Loucy (cell line): ENCODE measurements around the gene APCDD1.

Source experiments
- H2AFZ ChIP-seq: fragments of 200-600 bp; sonication (generic); 2 replicates; pipeline ENCODE4 v1.6.0; 2016; ENCODE audit warnings: antibody characterized with exemption, mild to moderate bottlenecking, low read length, moderate library complexity
- H3F3A ChIP-seq: fragments of 200-600 bp; 2 replicates; pipeline ENCODE4 v1.6.0; 2016; ENCODE audit warnings: antibody characterized with exemption, low read depth, mild to moderate bottlenecking
- H3K27me3 ChIP-seq: fragments of 200-600 bp; sonication (generic); 2 replicates; pipeline ENCODE4 v1.6.1; 2014; ENCODE audit warnings: low read length, mild to moderate bottlenecking; ENCODE audit not compliant: insufficient read depth, poor library complexity, severe bottlenecking
- H3K36me3 ChIP-seq: fragments of 200-600 bp; sonication (generic); 2 replicates; pipeline ENCODE4 v1.6.1; 2016; ENCODE audit warnings: low read length; ENCODE audit not compliant: insufficient read depth
- H3K4me1 ChIP-seq: fragments of 200-600 bp; sonication (generic); 2 replicates; pipeline ENCODE4 v1.5.1; 2014; ENCODE audit warnings: low read length, mild to moderate bottlenecking; ENCODE audit not compliant: insufficient read depth, poor library complexity, severe bottlenecking
- H3K4me2 ChIP-seq: fragments of 200-600 bp; sonication (generic); 2 replicates; pipeline ENCODE4 v1.6.0; 2014; ENCODE audit warnings: antibody characterized with exemption, low read length, low read depth, mild to moderate bottlenecking; ENCODE audit not compliant: poor library complexity, severe bottlenecking
- H3K4me3 ChIP-seq: fragments of 200-600 bp; sonication (generic); 2 replicates; pipeline ENCODE4 v1.5.1; 2014; ENCODE audit warnings: low read length, mild to moderate bottlenecking, mixed read lengths; ENCODE audit not compliant: poor library complexity, severe bottlenecking
- H3K79me2 ChIP-seq: fragments of 200-600 bp; sonication (generic); 2 replicates; pipeline ENCODE4 v1.6.1; 2014; ENCODE audit warnings: low read length; ENCODE audit not compliant: insufficient read depth
- H3K9ac ChIP-seq: fragments of 200-600 bp; sonication (generic); 2 replicates; pipeline ENCODE4 v1.6.0; 2014; ENCODE audit warnings: mild to moderate bottlenecking, low read depth, low read length, moderate library complexity; ENCODE audit not compliant: poor library complexity, severe bottlenecking
- H3K9me2 ChIP-seq: fragments of 200-600 bp; sonication (generic); replicated peaks from 2 replicates; pipeline ENCODE4 v1.6.1; 2016; ENCODE audit warnings: low read depth, low read length, mixed read lengths
- H3K9me3 ChIP-seq: fragments of 200-600 bp; sonication (generic); 2 replicates; pipeline ENCODE4 v1.6.1; 2014; ENCODE audit warnings: mild to moderate bottlenecking, antibody characterized with exemption, low read length, low read depth; ENCODE audit not compliant: insufficient read depth
- H4K20me1 ChIP-seq: fragments of 200-600 bp; sonication (generic); 2 replicates; pipeline ENCODE4 v1.6.0; 2014; ENCODE audit warnings: antibody characterized with exemption, low read length, mild to moderate bottlenecking; ENCODE audit not compliant: insufficient read depth, poor library complexity, severe bottlenecking
- CTCF ChIP-seq: fragments of 200-600 bp; sonication (generic); conservative IDR thresholded peaks from 2 replicates; pipeline ENCODE4 v1.5.1; 2014; ENCODE audit warnings: mild to moderate bottlenecking, antibody characterized with exemption, low read length
- EZH2phosphoT487 ChIP-seq: fragments of 200-600 bp; IDR thresholded peaks from 2 replicates; pipeline ENCODE4 v1.6.1; 2018; ENCODE audit warnings: antibody characterized with exemption, mild to moderate bottlenecking, moderate library complexity, borderline replicate concordance

The APCDD1 gene

DNA sequence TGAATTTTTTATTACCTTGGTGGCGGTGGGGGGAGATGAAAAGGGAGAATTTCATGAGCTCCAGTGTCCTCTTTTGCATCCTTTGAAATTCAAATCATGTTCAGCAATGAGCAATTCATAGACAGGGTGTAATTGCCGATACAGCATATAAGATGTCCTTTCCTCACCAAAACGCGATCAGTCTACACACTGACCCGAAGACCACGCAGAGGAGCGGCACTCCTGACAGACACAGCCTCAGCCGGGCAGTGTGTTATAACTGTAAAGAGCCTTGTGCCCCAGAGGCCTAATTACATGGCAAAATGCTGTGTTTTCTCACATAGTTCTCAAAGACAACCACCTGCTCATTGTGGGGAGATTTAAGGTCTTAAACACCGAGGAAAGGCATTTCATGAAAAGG lies 38.4 kb upstream of the APCDD1 start:
- Histone ChIP-seq H3K9ac (no peak overlapping the region), H3K4me1 (no peaks in the 10 kb centered on the region), H3F3A (no peaks in the 10 kb centered on the region), H3K4me3 (no peak overlapping the region), H3K27me3 (no peaks in the 10 kb centered on the region), H4K20me1 (no peaks in the 10 kb centered on the region), H2AFZ (no peak overlapping the region), H3K4me2 (no peak overlapping the region), H3K9me3 (no peaks in the 10 kb centered on the region), H3K79me2 (no peaks in the 10 kb centered on the region), H3K9me2 (no peaks in the 10 kb centered on the region), H3K36me3 (no peaks in the 10 kb centered on the region)
- TF ChIP-seq EZH2phosphoT487 (no peak), CTCF (no peak)

- no peak for TF ChIP-seq CTCF
- TF ChIP-seq EZH2phosphoT487: no peak
- Histone ChIP-seq H3K4me3 (no peak overlapping the region), H3K27me3 (no peaks in the 10 kb centered on the region), H3K4me1 (no peaks in the 10 kb centered on the region), H3K4me2 (no peak overlapping the region), H3K79me2 (no peaks in the 10 kb centered on the region), H3K36me3 (no peaks in the 10 kb centered on the region), H2AFZ (no peak overlapping the region), H3K9ac (no peak overlapping the region), H3K9me3 (no peaks in the 10 kb centered on the region), H3K9me2 (no peaks in the 10 kb centered on the region), H4K20me1 (no peaks in the 10 kb centered on the region), H3F3A (no peaks in the 10 kb centered on the region)
These were observed 37.2 kb upstream of the APCDD1 start for GRCh38 chr18:10417191-10417590.

- no peaks in the 10 kb centered on the region for H3K9me2 ChIP-seq
- H3K79me2 ChIP-seq: no peaks in the 10 kb centered on the region
- TF ChIP-seq EZH2phosphoT487 (no peak), CTCF (no peak)
- no peaks in the 10 kb centered on the region for H4K20me1 ChIP-seq
- no peaks in the 10 kb centered on the region for H3K36me3 ChIP-seq
- no peak overlapping the region for H3K4me2 ChIP-seq
- no peaks in the 10 kb centered on the region for H3K4me1 ChIP-seq
- H3K4me3 ChIP-seq: no peak overlapping the region
- no peak overlapping the region for H3K9ac ChIP-seq
- H3K9me3 ChIP-seq: no peaks in the 10 kb centered on the region
- H2AFZ ChIP-seq: no peak overlapping the region
- no peaks in the 10 kb centered on the region for H3K27me3 ChIP-seq
- no peaks in the 10 kb centered on the region for H3F3A ChIP-seq
These were observed 36.8 kb upstream of the APCDD1 start for GRCh38 chr18:10417664-10418063.
